Gastrocnemius medialis (tissue), 4 donors: ENCODE measurements around the gene VAPA. TPM values are rescaled to one million over a fixed set of nuclear protein-coding genes. Genes with fewer than 3 reads are reported as not detected.
A peak's percentile ranks its signal among the peaks of the same experiment; 100 is the strongest.

Experiments
- ATAC-seq, 2 donors: fragments of 150-250 bp; one replicate each; pipeline ENCODE4 v1.9.1; 2016
- DNase-seq, 2 donors: peaks; one replicate each; pipeline ENCODE4 v3.0.0-alpha.2; 2019
- H3K27ac ChIP-seq, 4 donors: fragments of 200-600 bp; sonication (generic); 1 replicate in 1 of 4; 2 replicates in 3 of 4; pipeline ENCODE4 v1.5.1; 2016 to 2018; ENCODE audit warnings: mild to moderate bottlenecking in 2 of 4, moderate library complexity in 1 of 4
- H3K27me3 ChIP-seq, 3 donors: fragments of 200-600 bp; sonication (generic) in 2 of 3; 1 replicate in 1 of 3; 2 replicates in 2 of 3; pipeline versions ENCODE4 v1.5.1 to v1.6.0; 2016 to 2019; ENCODE audit warnings: mild to moderate bottlenecking in 1 of 3, moderate library complexity in 1 of 3
- H3K36me3 ChIP-seq, 2 donors: fragments of 200-600 bp; sonication (generic) in 1 of 2; one replicate each; pipeline ENCODE4 v1.5.1; 2017 to 2018
- H3K4me1 ChIP-seq, 2 donors: fragments of 200-600 bp; sonication (generic) in 1 of 2; one replicate each; pipeline ENCODE4 v1.5.1; 2016 to 2017; ENCODE audit warnings: mild to moderate bottlenecking in 2 of 2
- H3K4me3 ChIP-seq, 4 donors: fragments of 200-600 bp; sonication (generic) in 3 of 4; 1 replicate in 1 of 4; 2 replicates in 3 of 4; pipeline ENCODE4 v1.5.1; 2016 to 2019; ENCODE audit warnings: mild to moderate bottlenecking in 2 of 4
- H3K9me3 ChIP-seq, 3 donors: fragments of 200-600 bp; sonication (generic) in 2 of 3; 1 replicate in 1 of 3; 2 replicates in 2 of 3; pipeline ENCODE4 v1.5.1; 2016 to 2019
- POLR2A ChIP-seq, 2 donors: fragments of 450-650 bp; IDR thresholded peaks; one replicate each; pipeline ENCODE4 v1.6.1; 2017; ENCODE audit warnings: antibody characterized with exemption in 2 of 2, mild to moderate bottlenecking in 2 of 2, moderate library complexity in 2 of 2
- in situ Hi-C, 4 donors: fragments of 200-750 bp; cut with MboI; loops; one replicate each; pipeline versions ENCODE4 v1.15.0 to v1.8.0; 2017; ENCODE audit warnings: low sequenced_read_pairs in 4 of 4
- intact Hi-C: fragments of 100-400 bp; cut with DNase I; formaldehyde crosslinking; loops from one replicate; pipeline ENCODE4 v1.15.1; 2023; ENCODE audit warnings: low total_unique reads
- total RNA-seq, 4 donors: library from RNA; depleted of rRNA; stranded (reverse); fragments of >200 nt; gene quantifications; one replicate each; pipeline versions ENCODE4 v1.1.0 to v1.2.3, GENCODE V29; 2016
- TF ChIP-seq, protein P1 (sequence below), 5 experiments: fragments of 450-650 bp in 3 of 5; fragments of 200-600 bp in 2 of 5; sonication (generic) in 2 of 5; IDR thresholded peaks in 4 of 5; conservative IDR thresholded peaks in 1 of 5; 1 replicate in 4 of 5; 2 replicates in 1 of 5; pipeline ENCODE4 v1.5.1; 2016 to 2019; ENCODE audit warnings: antibody characterized with exemption in 5 of 5, mild to moderate bottlenecking in 3 of 5, moderate library complexity in 3 of 5

VAPA gene
- total RNA-seq, 4 donors from 2014 or later = 227 to 320 (median 243) TPM

DNA sequence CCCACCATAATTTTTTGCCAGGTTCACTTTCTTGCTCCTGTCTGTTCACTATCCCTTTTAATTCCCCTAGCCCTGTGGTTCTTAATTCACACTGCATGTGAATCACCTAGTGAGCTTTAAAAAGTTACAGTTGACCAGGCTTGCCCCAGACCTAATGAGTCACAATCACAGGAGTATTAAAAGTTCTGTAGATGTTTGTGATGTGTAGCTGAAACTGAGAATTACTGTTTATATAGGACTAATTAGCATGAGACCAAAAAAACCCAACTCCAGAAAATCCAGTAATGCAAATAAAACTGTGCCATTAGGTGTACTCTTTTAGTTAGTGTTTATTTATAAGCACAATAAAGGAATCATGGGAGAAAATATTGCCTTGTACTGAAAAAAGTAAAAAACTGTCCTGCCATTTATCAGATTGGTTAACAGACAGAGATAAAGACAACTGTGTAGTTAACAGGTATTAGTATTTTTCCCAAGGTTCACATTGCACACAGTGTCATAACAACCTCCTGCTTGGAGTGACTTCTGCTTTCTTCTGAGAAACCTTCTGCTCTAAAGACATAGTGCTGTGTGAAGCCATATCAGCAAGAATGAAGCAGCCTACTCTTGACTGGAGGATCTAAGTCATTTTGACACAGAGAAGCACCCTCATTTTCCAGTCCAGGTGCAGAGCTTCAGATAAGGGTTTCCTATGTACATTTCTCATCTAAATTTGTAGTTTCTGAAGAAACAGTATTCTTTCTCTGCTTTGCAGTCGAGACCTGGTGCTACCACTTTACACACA, 39.0 kb downstream of the VAPA start:
- TF ChIP-seq POLR2A (IDR thresholded peaks at IDR 0.05) = no peak
- TF ChIP-seq, protein P1, sequence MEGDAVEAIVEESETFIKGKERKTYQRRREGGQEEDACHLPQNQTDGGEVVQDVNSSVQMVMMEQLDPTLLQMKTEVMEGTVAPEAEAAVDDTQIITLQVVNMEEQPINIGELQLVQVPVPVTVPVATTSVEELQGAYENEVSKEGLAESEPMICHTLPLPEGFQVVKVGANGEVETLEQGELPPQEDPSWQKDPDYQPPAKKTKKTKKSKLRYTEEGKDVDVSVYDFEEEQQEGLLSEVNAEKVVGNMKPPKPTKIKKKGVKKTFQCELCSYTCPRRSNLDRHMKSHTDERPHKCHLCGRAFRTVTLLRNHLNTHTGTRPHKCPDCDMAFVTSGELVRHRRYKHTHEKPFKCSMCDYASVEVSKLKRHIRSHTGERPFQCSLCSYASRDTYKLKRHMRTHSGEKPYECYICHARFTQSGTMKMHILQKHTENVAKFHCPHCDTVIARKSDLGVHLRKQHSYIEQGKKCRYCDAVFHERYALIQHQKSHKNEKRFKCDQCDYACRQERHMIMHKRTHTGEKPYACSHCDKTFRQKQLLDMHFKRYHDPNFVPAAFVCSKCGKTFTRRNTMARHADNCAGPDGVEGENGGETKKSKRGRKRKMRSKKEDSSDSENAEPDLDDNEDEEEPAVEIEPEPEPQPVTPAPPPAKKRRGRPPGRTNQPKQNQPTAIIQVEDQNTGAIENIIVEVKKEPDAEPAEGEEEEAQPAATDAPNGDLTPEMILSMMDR (IDR thresholded peaks at IDR 0.05 in 4 of 5, conservative IDR thresholded peaks at IDR 0.05 in 1 of 5) = no peak
- in situ Hi-C loops = no loop called here
- intact Hi-C loops = loop anchor here (5.0 to 10.0 kb wide), 2 partner anchors 136 to 248 kb away; partner anchors contain the start of gene RAB31

DNA sequence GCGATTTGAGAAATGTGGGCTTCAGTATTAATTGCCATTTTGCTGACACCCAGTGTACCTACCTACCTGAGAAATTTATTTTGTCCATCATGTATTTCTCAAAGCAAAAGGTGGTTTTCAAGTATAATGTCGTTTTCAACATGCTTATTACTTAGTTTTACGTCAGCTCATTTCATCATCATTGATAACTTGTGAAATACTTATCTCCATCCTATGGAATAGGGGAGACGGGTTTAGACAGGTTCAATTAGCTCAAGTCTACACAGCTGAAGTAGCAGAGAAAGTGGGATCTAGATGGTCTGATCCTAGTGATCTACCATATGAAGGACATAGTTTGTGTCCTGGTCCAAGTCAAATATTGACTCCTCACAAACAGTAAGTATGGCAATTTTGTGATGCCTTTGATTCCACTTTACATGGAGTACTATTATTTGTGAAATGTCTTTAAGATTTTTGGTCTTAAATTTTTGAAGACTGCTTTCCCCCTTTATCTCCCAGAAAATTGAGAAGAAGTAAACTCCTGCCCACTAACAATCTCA, 45.1 kb downstream of the VAPA start:
- Histone ChIP-seq H3K36me3 (peaks cover 0 to 10% of the 10 kb centered on the region in 2 donors), H3K27me3 (no peaks in the 10 kb centered on the region), H3K9me3 (no peaks in the 10 kb centered on the region), H3K4me1 (no peaks in the 10 kb centered on the region), H3K27ac (no peak overlapping the region), H3K4me3 (no peak overlapping the region)
- DNase-seq = no peak
- in situ Hi-C loops (no loop called here), intact Hi-C loops (loop anchor here (10.0 kb wide), 1 partner anchor 254 kb away; the partner anchor contains the start of gene RAB31)
- TF ChIP-seq, protein P1 (IDR thresholded peaks at IDR 0.05 in 4 of 5, conservative IDR thresholded peaks at IDR 0.05 in 1 of 5) = no peak
- no peak for TF ChIP-seq POLR2A (IDR thresholded peaks at IDR 0.05)
- no peak for ATAC-seq

More for the DNA sequence above, 39.0 kb downstream of the VAPA start:
- no peak for DNase-seq
- H3K27me3 ChIP-seq = no peaks in the 10 kb centered on the region
- no peaks in the 10 kb centered on the region for H3K4me1 ChIP-seq
- H3K27ac ChIP-seq = peak overlapping the region in 1 of 4 donors; percentile 36
- H3K4me3 ChIP-seq = no peak overlapping the region
- H3K9me3 ChIP-seq = no peaks in the 10 kb centered on the region
- peaks cover 0 to 30% of the 10 kb centered on the region in 2 donors for H3K36me3 ChIP-seq
- no peak for ATAC-seq

DNA sequence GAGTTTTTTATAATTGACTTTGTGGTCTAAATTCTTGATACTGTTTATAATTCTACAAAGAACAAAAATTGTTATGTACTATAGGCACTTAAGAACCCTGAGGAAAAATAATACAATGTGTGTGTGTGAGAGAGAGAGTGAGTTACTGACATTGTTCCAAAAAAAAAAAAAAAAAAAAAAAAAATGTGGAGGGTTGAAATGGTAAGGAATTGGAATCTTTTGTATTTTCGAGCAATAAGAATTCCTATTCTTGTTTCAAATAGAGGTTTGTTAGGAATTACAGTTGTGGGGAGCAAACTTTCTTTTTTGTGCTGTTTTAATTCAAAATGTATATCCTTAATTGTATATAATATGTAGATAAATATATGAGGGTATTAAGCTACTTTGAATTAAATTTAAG, 45.7 kb downstream of the VAPA start:
- ATAC-seq = no peak
- H3K27ac ChIP-seq = no peak overlapping the region
- TF ChIP-seq, protein P1 (IDR thresholded peaks at IDR 0.05 in 4 of 5, conservative IDR thresholded peaks at IDR 0.05 in 1 of 5) = no peak
- no peak for TF ChIP-seq POLR2A (IDR thresholded peaks at IDR 0.05)
- H3K36me3 ChIP-seq = peaks cover 0 to 4% of the 10 kb centered on the region in 2 donors
- no peak overlapping the region for H3K4me3 ChIP-seq
- intact Hi-C loops = loop anchor here (10.0 kb wide), 1 partner anchor 255 kb away; the partner anchor contains the start of gene RAB31
- in situ Hi-C loops = no loop called here
- no peaks in the 10 kb centered on the region for H3K4me1 ChIP-seq
- no peaks in the 10 kb centered on the region for H3K27me3 ChIP-seq
- no peak for DNase-seq
- H3K9me3 ChIP-seq = no peaks in the 10 kb centered on the region

DNA sequence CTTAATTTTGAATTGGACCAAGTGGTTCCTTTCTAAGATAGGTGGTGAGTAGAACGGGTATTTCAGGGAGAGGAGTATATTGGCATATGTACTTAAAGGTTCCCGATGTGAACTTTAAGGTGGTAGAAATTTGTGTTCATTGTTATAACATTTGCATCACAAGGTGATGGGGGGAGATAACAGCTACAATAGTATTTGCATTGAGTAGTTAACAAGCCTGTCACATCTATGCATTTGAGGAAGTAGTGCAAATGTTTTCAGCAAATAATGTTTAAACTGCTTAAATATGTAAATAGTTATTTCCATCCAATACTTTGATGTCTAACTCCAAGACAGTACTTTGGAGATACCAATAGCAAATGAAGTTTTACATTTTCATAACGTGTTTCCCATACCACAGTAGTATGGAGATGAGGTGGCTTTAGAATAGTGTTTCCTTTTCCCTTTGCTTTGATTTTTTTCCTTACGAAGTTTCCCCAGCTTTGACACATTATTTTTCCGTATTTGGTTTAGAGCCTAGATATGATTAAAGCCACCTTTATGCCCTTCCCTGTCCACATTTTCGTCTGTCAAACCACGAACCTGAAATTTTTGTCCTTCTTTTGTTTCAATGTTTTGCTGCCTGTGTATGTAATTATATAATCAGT, 46.6 kb downstream of the VAPA start:
- no peak for DNase-seq
- H3K27ac ChIP-seq = no peak overlapping the region
- no peaks in the 10 kb centered on the region for H3K36me3 ChIP-seq
- H3K4me1 ChIP-seq = no peaks in the 10 kb centered on the region
- no peaks in the 10 kb centered on the region for H3K27me3 ChIP-seq
- TF ChIP-seq, protein P1 (IDR thresholded peaks at IDR 0.05 in 4 of 5, conservative IDR thresholded peaks at IDR 0.05 in 1 of 5) = no peak
- no peak for TF ChIP-seq POLR2A (IDR thresholded peaks at IDR 0.05)
- in situ Hi-C loops = loop anchor here in 1 of 4 donors (10.0 kb wide), 1 partner anchor 564 kb away; the partner anchor contains the start of gene NAPG
- intact Hi-C loops = no loop called here
- H3K9me3 ChIP-seq = no peaks in the 10 kb centered on the region
- ATAC-seq = no peak
- H3K4me3 ChIP-seq = no peak overlapping the region
